Left forelimb (tissue), 1 donor: ENCODE data around the gene ISL2.

Experiments used
- DNase-seq: peaks from one replicate; pipeline ENCODE4 v3.0.0-alpha.2; 2018; ENCODE audit warnings: low spot score

Gene ISL2

DNA sequence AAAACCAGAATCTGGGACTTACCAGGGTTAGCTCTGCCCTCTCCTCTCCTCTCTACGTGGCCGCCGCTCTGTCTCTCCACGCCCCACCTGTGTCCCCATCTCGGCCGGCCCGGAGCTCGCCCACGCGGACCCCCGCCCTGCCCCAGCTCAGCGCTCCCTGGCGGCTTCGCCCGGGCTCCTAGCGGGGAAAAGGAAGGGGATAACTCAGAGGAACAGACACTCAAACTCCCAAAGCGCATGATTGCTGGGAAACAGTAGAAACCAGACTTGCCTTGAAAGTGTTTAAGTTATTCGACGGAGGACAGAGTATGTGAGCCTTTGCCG, 5.4 kb downstream of the ISL2 start:
- DNase-seq, result no peak

DNA sequence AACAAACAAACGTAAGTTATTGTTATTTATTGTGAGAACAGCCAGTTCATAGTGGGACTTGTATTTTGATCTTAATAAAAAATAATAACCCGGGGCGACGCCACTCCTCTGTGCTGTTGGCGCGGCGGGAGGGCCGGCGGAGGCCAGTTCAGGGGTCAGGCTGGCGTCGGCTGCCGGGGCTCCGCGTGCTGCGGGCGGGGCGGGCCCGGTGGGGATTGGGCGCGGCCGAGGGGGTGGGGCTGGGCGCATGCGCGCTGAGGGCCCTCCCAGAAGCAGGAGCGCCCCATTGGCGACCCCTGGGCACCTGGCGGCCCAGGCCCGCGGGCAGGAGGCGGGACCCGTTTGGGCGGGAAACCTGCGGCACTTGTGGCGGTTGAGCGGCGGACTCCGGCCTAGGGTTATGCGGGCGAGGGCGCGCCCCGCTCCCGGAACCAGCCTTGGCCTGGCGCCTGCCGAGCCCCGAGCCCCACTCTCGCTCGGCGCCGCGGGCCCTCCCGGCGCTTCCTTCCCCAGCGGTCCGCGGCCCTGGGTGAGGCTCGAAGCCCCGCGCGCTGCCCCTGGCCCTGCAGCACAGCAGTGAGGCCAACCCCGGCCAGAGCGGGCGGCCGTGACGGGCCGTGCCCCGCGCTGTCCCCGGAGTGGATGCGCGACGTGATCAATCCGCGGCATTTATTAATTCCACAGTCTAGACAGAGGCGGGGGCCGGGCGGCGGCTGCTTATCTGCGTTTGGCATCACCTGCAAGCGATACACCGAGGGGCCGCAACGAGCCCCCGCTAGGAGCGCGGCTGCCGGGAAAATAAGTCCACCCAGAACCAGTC, 6.0 kb downstream of the ISL2 start:
- no peak for DNase-seq

DNA sequence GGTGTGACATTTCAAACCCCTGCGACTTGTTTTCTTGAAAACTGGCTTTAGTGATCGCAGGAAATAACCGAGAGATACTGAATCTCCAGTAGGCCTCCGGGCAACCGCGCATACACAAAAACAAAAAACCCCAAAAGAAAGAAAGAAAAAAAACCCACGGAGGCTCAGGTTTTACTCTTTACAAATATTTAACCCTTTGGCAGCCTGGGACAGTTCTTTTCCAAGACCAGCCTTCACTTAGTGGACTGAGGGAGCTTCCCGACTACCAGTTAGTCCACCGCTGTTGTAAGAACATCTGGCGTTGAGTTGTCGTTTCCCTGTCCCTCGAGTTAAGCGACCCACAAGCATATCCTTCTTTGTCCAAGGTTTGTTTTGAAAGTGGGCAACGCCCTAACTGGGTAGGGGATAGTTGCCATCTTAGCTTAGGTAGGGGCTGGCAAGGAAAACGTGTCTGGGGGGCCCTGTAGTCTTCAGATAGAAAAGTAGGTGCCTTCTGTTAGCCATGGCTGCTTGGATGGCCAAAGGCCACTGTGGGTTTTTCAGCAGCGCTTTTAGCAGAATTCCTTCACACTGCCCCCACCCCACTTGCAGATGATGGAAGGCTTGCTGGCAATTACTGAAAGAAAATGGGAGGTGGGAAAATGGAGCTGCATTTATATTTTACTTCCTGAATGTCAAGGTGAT, 6.9 kb downstream of the ISL2 start:
- no peak for DNase-seq

DNA sequence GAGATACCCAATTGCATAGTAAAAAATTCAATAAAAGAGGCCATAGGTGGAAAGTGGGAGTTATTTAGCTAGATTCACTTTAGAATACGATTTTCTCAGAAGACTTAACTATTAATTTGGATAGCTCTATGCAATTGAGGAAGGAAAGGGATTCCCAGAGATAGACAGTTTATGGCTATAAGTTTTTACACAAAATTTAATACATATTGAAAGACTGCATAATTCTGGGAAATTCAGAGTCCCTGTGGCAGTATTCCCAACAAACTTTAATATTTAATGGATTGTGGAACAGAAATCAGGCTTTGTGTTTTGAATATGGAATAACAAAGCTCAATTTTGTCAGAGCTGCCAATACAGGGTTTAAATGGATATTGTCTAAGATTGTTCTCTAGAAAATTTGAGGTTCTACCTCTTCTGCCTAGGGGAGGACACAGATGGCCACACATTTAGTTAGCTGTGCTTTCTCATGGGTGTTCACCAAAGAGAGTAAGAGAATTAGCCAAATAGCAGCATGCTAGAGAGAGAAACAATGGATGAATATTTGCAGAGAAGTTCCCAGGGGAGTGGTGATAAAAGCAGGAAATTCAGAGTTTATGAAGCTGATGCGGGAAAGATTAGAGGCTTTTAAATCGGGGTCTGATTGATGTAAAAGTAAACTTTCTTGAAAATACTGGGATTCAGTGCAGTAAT, 8.5 kb downstream of the ISL2 start:
- no peak for DNase-seq

DNA sequence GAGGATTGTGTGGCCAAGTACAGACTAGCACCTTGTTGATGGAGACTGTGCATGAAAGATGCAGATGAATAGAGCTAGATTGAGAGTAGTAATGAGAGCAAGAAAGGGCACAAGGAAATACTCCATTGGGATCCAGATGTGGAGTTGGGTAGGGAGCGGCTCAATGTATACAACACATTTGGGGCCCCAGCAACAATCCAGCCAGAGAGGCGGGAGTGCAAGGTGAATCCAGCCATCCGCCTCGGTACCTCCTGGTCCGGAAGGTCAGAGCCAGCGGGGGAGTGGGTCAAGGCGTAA, 9.0 kb downstream of the ISL2 start:
- DNase-seq, result no peak

DNA sequence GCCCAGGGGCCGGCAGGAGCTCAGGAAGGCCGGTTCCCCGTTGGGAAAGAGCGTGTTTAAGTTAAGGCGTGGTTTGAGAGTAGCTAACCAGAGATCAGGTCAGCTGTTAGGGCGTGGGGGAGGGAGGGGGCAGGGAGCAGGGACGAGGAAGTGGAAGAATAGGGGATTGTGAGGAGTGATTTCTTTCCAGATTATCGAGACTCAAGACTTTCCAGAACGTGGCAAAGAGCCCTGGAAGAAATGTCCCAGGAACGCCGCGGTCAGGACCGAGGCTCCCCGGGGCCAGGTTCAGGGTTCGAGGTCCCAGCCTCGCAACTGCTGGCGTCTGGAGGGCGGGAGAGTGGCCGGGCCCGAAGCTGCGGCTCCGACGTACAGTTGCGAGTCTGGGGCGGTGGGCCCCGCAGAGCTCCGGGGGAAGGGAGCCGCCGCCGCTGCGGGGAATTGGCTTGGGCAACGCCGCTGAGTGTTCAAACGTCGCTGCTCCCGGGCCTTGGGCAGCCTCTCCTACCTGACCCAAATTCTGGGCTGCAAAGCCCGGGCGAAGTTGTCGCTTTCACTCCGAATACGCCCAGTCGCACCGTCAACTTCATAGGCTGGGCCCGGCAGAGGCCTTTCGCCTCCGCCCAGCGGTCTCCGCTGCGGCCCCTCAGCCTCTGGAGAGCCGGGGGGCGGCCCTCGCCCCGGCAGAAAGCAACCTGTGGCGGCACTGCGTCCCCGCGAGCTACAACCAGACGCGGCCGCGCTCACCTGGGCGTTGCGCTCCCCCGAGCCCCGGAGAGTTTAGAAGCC, 9.5 kb downstream of the ISL2 start:
- no peak for DNase-seq

DNA sequence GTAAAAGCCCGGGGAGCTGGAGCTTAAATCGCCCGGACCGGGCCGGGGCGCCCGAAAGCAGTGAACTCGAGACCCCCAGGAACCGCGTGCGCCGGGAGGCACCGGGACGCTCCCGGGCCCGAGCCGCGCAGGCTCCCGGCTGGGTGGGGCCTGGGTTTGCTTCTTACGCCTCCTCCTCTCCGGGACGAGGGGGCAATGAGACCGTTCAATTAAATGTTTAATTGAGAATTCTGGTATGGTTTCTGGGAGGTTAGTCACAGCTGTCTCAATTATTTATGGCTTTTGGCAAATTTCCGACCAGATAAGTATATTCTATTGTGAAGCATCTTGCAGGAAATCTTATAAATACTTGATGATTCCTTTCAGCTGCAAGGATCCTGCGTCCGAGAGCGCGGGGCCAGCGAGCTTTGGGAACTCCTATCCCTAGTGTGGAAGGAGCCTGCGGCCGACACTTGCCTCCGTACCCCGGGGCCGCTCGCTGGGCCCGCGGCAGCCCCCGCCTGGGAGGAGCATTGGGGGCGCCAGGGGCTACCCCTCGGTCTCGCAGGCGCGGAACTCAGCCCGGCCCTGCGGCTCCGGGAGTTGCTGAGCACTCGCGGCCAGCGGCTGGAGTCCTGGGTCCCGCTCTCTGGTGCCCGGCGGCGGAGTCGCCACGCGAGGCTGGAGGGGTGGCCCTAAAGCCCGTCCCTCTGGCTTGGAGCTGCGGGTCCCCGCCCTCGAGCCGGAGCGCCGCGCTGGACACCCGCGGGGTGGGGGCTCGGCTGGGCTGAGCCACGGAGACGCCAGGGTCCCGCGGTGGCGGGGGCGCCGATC, 10.3 kb downstream of the ISL2 start:
- DNase-seq, result no peak

DNA sequence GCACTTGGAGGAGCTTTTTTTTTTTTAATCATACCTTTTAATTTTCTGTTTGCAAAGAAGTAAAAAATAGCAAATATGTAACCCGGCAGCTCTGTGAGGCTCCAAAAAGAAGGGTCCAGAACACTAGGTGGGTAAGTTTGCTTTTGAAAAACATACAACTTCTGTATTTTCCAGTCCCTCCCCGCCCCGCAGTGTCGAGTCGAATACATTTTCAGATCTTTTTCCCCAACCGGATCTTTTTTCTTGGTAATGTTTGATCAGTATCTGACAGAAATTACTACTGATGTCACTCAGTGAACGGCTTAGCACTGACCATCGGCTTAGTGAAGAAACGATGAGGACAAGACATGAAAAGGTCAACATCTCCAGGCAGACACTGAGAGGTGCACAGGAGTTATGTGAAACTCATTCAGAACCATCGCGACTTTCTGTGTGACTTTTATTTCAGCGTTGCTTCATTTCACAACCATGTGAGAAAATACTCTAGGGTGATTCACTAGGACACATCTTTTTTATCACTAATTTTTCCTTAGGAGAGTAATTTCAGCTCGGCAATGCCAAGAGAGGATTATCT, 11.0 kb downstream of the ISL2 start:
- no peak for DNase-seq

DNA sequence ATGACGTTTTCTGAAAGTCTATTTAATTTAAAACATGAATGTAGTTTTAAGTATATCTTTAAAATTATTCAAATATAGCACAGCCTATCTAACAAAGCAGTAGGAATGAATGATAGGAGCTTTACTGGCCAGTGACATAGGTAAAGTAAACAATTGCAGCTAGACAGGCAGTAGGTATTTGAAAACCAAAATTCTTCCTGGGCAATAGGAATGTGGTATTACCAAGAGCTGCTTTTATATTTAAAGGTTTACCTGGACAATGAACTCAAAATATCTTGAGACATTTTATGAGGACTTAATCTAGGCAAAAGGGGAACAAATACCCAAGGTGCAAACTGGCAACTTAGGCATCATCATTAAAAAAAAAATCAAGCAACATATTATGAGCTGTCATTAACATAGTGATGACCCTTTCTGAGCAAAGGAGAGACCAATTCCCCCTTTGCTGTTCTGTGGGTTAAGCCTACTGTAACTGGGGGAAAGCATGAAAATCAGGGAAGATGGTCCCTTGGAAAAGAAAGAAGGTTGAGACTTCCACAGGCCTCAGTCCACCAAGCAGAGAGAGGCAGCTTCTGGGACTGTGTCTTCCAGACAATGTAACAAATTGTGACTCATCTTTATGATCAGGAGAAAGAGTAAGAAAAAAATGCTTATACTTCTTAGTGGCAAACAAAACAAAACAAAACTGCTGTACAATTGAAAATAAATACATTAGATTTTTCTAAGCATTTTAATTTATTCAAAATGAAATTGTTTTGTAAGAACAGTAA, 12.9 kb downstream of the ISL2 start:
- DNase-seq, result no peak

DNA sequence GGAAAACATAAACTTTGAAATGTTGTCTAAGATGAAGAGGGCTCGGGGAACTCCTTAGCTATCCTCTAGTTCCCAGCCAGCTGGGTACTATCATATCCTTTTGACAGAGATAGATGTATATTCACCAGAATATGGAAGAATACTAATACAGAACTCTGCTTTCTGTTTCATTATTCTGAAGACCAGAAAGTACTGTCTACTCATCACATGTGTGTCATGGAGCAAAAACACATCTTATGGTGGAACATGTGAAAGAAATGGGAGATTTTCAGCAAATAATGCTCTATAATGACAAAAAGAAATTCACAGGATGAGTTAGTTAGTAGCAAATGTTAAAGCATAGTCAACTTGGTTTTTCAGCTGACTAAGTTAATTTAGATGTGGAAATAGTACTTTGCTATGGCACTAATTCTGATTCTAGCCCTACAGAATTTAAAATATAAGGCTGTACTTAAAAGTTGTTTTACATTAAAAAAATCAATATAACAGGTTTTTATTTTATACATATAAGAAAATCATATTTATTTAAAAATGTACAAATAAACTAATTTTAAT, 16.5 kb downstream of the ISL2 start:
- DNase-seq, result no peak

DNA sequence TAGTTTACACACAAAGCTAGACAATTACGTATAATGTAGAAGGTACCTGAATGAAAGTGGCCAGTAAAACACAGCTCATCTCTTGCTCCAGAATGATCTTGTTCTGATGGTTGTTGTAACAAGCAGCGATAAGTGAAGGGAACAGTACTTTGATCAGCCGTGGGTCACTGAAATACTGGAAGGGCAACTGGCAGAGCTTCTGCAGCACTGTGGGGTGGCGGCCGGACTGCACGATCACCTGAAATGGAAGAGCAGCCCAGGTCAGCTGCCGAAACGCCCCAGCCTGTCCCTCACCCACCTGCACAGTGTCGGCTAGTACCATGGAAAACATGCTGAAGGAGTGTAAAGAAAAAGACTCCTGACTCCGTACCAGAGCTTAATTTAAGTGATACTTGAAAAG, 17.3 kb downstream of the ISL2 start:
- DNase-seq, result no peak

DNA sequence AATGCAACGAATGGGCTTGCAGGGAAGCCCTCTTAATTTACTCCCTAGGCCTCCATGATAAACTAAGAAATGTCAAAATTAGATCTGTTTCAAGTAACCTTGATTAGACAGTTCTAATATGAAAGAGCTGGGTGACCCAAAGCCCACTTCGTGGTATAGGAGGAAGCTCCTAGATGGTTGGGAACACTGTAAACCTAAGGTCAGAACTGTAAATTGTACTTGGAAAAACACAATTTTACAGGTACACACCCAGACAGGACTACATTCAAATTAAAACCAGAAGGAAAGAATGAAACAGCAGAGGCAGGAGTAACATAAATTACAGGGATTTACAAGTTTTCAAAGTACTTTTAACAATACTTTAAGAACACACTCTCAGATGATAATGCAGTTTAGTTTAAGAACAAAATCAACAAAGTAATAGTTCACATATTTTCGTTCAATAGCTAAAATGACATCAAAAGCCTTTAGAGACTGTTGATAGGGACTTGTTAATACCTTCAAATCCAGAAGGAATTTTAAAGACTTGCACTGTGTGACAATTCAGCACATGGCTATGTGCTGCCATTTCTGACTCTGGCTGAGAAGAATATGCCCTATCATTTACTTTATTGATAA, 18.4 kb downstream of the ISL2 start:
- no peak for DNase-seq

DNA sequence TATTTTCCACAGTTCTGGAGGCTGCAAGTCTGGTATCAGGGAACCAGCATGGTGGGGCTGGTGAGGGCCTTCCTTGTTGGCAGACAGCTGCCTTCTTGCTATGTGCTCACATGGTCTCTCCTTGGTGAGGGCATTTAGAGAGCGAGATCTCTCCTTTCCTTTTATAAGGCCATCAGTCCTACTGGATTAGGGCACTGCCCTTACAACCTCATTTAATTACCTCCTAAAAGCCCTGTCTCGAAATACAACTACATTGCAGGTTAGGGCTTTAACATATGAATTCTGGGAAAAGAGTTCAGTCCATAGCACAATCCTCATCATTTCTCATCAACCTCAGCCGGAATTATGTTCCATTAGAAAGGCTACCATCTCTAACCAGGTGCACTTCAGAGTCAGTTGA, 21.9 kb downstream of the ISL2 start:
- no peak for DNase-seq

DNA sequence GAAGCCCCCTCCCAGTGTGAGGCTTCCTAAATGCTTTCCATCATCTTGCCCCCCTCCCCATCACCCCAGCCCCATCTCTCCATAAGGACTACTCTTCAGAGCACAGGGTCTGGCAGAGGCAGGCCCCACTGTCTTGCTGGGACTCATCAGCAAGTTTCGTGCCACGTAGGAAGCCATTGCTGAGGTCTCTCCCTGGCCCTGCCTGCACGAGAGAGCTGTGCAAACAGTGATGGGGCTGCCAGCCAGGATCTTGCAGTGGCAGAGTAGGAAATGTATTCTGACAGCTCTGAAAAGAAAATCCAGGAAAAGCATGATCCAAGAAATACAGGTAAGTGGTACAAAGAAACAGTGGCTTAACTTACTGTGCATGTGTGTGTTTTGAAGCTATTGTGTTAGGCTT, 22.6 kb downstream of the ISL2 start:
- no peak for DNase-seq

DNA sequence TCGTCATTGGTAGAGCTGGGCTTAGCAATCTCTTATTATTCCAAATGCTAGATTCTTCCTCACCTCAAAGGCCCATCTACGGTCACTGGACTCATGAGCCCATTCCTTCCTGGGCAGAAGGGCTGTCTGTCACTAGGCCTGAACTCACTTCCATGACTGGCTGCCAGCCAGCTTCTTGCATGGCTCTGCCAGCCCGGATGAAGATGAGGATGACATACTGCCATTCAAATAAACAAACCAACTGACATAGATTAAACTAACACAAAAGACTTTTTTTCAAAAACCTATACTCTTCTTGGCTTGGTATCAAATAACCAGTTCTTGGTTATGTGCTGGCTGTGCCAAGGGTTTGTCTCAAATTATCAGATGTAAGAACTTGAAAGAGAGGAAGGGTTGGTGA, 23.8 kb downstream of the ISL2 start:
- DNase-seq, result no peak

DNA sequence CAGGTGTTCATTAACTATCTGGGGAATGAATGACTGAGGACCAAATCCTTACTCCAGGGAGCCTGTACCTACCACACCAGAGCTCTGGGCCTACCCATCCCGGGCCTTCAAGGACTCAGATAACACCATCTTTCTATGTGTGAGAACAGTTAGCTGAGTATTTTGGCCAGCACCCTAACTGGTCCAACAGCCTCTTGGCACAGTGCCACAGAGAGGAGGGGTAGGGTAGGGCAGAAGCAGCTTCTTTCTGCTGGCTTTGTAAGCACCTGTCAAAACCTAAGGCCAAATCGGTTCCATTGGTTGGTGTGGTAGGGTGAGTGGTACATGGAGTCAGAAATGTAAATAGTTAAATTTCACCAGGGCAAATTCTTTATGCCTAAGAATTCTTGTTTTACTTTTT, 26.7 kb downstream of the ISL2 start:
- no peak for DNase-seq

DNA sequence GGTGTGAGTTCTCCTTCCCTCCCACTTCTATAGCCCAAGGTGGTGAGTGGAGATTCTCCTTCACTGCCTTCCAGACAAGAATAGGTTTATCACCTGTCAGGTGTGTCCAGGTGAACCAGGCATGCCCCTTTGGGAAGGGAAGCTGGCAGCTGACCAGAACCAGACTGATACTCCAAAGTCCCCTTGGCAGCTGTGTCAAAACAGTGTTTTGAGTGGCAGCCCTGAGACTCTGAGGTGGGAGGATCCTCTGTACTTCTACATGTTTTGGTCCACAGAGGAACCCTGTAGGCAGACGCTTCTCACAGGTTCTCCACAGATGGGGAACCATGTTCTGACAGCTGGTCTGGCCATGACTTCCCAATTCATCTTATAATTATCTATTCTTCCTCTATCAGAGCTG, 30.1 kb downstream of the ISL2 start:
- no peak for DNase-seq

DNA sequence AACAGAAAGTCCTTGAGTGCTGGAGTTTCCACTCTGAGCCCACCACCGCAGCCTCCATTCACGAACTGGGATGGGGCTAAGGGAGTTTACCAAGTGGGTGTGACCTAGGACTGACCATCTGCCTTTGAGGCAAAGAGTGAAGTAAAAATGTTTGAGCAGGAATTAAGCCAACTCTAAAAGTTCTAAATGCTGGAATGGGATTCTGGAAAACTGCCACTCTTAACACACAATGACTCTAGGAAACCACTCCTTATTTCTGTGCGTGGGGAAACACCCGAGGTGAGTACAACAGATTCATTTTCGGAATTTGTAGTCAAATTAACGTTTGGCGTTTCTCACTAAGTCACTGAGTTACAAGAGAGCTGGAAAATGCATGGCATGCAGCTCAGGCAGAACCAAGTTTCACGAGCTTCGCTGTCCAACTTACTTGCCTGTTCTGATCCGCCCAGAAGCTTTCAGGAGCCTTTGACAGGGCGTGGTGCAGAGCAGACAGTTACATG, 31.6 kb downstream of the ISL2 start:
- DNase-seq, result no peak

DNA sequence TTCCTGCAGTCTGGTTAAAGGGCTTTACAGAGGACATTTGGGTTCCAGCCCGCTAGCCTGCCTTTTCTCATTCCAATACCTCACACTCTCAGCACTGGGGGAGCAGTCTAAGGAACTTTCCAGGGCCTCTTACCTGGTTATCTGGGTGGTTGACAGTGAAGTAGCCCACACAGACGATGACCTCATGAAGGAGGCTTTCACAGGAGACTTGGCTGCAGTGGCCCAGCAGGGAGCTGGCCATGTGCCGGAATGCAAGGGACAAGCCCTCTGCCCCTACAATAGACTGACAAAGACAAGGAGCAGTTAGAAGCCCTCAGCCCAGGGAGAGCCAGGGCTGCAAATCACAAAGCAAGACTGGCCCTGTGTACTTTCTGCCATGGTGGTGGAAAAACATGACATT, 39.5 kb downstream of the ISL2 start:
- no peak for DNase-seq

DNA sequence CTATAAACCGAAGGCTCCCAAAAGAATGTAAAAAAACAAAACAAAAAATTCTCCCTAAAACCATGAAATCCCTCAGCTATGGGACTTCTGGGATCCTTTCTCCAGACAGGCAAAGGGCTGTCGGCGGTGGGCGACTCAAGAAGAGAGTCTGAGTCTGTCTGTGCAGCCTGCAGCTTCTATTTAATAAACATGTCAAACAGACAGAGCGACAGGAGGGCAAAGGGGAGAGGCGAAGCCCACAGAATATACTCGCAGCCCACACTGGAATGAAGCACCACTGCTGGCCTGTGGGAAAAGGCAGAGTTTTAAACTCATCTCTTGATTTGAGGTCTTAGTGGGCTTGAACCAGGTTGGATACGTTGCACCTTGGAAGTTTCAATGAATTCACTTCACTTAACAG, 40.2 kb downstream of the ISL2 start:
- no peak for DNase-seq
